Subcutaneous adipose tissue (tissue), 4 donors: ENCODE measurements around the gene USP20. TPM values are rescaled to one million over a fixed set of nuclear protein-coding genes. Genes with fewer than 3 reads are reported as not detected.

Experiments used
- CTCF ChIP-seq: fragments of 450-650 bp; IDR thresholded peaks from one replicate; pipeline ENCODE4 v1.5.1; 2016; ENCODE audit warnings: low read depth, mild to moderate bottlenecking, control low read depth, antibody characterized with exemption, moderate library complexity
- total RNA-seq, 4 donors: library from RNA; depleted of rRNA; stranded (reverse); fragments of >200 nt; gene quantifications; one replicate each; pipeline ENCODE4 v1.1.0, GENCODE V29; 2016

Gene USP20
- 10 to 100 TPM; 12.1 to 23.7 (median 19.8) TPM for total RNA-seq

GRCh38 chr9:129835128-129835859, at the start of gene USP20, which contains the start of gene C9orf78:
Gene USP20, plus strand, starts transcription at chr9:129835458. Its CDS starts 17,098 bp downstream, at chr9:129852556.
Gene C9orf78, minus strand, starts transcription at chr9:129835275. Its CDS starts 54 bp downstream, at chr9:129835221.
- TF ChIP-seq CTCF = no peak

GRCh38 chr9:129785866-129786265, 49.4 kb upstream of the USP20 start:
- TF ChIP-seq CTCF = no peak

DNA sequence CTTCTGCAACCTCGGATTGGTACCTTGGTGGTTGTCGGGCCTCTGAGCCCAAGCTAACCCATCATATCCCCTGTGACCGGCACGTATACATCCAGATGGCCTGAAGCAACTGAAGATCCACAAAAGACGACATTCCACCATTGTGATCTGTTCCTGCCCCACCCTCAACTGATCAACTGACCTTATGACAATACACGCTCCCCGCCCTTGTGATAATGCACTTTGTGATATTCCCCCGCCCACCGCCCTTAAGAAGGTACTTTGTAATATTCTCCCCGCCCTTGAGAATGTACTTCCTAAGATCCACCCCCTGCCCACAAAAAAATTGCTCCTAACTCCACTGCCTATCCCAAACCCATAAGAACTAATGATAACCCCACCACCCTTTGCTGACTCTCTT, 48.8 kb upstream of the USP20 start:
- TF ChIP-seq CTCF = no peak

- no peak for TF ChIP-seq CTCF
Measured at GRCh38 chr9:129794549-129794948, 40.7 kb upstream of the USP20 start.

DNA sequence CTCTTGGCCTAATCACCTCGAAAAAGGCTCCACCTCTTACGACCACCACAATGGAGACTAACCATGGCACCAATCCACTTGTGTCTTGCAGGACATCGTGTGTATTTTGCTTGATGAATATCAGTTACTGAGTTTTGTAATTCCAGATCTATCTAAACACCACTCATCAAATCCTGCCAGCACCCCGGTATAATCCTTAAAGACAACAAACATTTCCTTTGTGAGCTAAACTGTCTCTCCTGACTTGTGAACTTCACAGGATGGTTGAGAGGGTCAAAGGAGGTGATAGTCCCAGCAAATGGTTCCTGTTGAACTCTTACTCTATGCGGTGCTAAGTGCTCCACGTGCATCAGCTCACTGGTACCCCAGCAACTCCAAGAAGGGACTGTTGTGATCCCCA, 36.3 kb upstream of the USP20 start:
- no peak for TF ChIP-seq CTCF

GRCh38 chr9:129801504-129801903, 33.8 kb upstream of the USP20 start:
- no peak for TF ChIP-seq CTCF

DNA sequence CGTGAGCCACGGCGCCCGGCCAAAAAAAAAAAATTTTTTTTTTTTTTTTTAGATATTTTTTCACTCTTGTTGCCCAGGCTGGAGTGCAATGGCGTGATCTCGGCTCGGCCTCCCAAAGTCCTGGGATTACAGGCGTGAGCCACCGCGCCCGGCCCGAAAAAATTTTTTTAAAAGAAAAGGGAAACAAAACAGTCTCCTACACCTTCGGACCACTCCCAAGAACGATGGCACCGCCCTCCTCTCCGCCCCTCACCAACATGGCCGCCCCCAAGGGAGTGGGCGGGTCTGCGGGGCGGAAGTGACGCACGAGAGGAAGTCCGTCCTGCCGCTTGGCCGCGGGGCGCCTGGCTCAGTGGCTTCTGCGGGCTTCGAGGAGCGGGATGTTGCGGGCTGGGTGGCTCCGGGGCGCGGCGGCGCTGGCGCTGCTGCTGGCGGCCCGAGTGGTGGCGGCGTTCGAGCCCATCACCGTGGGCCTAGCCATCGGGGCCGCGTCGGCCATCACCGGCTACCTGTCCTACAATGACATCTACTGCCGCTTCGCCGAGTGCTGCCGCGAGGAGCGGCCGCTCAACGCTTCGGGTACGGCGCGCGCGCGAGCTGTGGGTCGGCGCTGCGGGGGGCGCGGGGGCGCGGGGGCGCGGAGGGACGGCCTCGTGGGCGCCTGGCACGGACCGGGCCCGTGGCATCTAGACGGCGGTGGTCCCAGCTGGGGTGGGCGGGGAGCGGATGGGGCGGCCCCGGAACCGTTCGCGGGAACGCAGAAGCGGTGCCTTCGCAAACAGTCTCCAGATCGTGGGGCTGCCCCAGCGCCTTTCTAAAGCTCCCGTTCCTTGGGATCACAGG, 32.2 kb upstream of the USP20 start, which contains the start of gene TOR1B:
Gene TOR1B (plus strand): TSS at position 352 of the 843 bp plus-strand sequence. CDS start 29 bp downstream, at position 381.
- TF ChIP-seq CTCF = no peak
